Hepatocyte (in vitro differentiated cells): Measurements from ENCODE around the gene F13A1. TPM values are rescaled to one million over a fixed set of nuclear protein-coding genes. Genes with fewer than 3 reads are reported as not detected.

Experiments used
- DNase-seq: peaks from one replicate; pipeline ENCODE4 v3.0.0-alpha.2; 2016; ENCODE audit warnings: low spot score
- H2AFZ ChIP-seq: fragments of 200-600 bp; sonication (generic); 2 replicates; pipeline ENCODE4 v1.6.0; 2016; ENCODE audit warnings: antibody characterized with exemption, mild to moderate bottlenecking
- H3K27ac ChIP-seq: fragments of 200-600 bp; sonication (generic); 2 replicates; pipeline ENCODE4 v1.5.1; 2016; ENCODE audit warnings: mild to moderate bottlenecking
- H3K27me3 ChIP-seq: fragments of 200-600 bp; sonication (generic); 2 replicates; pipeline ENCODE4 v1.6.1; 2016
- H3K36me3 ChIP-seq: fragments of 200-600 bp; sonication (generic); replicated peaks from 2 replicates; pipeline ENCODE4 v1.5.1; 2016; ENCODE audit warnings: low read depth; ENCODE audit not compliant: insufficient read depth
- H3K4me1 ChIP-seq: fragments of 200-600 bp; sonication (generic); 2 replicates; pipeline ENCODE4 v1.5.1; 2016; ENCODE audit warnings: mild to moderate bottlenecking, moderate library complexity; ENCODE audit not compliant: insufficient read depth
- H3K4me2 ChIP-seq: fragments of 200-600 bp; sonication (generic); 2 replicates; pipeline ENCODE4 v1.6.0; 2016
- H3K4me3 ChIP-seq: fragments of 200-600 bp; sonication (generic); 2 replicates; pipeline ENCODE4 v1.5.1; 2016; ENCODE audit warnings: mild to moderate bottlenecking
- H3K79me2 ChIP-seq: fragments of 200-600 bp; sonication (generic); 2 replicates; pipeline ENCODE4 v1.6.0; 2017; ENCODE audit warnings: mild to moderate bottlenecking
- H3K9me2 ChIP-seq: fragments of 200-600 bp; sonication (generic); replicated peaks from 2 replicates; pipeline ENCODE4 v1.6.0; 2017; ENCODE audit warnings: mild to moderate bottlenecking; ENCODE audit not compliant: insufficient read depth
- H3K9me3 ChIP-seq: fragments of 200-600 bp; sonication (generic); 2 replicates; pipeline ENCODE4 v1.5.1; 2016; ENCODE audit warnings: low read depth, mild to moderate bottlenecking
- H4K20me1 ChIP-seq: fragments of 200-600 bp; sonication (generic); 2 replicates; pipeline ENCODE4 v1.6.0; 2016; ENCODE audit warnings: mild to moderate bottlenecking; ENCODE audit not compliant: insufficient read depth, poor library complexity, severe bottlenecking
- CTCF ChIP-seq: fragments of 200-600 bp; sonication (generic); IDR thresholded peaks from 2 replicates; pipeline ENCODE4 v1.5.1; 2016; ENCODE audit warnings: antibody characterized with exemption, mild to moderate bottlenecking; ENCODE audit not compliant: poor library complexity
- EZH2 ChIP-seq: fragments of 200-600 bp; sonication (generic); IDR thresholded peaks from 2 replicates; pipeline ENCODE4 v1.6.1; 2016; ENCODE audit warnings: antibody characterized with exemption, mild to moderate bottlenecking, borderline replicate concordance
- EZH2phosphoT487 ChIP-seq: fragments of 200-600 bp; sonication (generic); IDR thresholded peaks from one replicate; pipeline ENCODE4 v1.6.1; 2018; ENCODE audit warnings: antibody characterized with exemption, mild to moderate bottlenecking, low read depth, moderate library complexity; ENCODE audit not compliant: unreplicated experiment, severe bottlenecking
- WGBS: methylation state at CpG from one replicate; pipeline ENCODE4 v1.1.6; 2016; ENCODE audit warnings: low lambda C conversion rate; ENCODE audit errors: missing lambda C conversion rate; 5-methylcytosine and 5-hydroxymethylcytosine counted together
- polyA plus RNA-seq: library from polyadenylated mRNA; unstranded; fragments of >200 nt; fragmentation: Nextera tagmentation; extraction: Ambion mirVana; gene quantifications from 2 replicates; pipeline ENCODE4 v1.2.1, GENCODE V29; 2016
- total RNA-seq: library from RNA; depleted of rRNA; stranded (reverse); fragments of >200 nt; gene quantifications from 2 replicates; pipeline ENCODE4 v1.2.3, GENCODE V29; 2014

Gene F13A1
- total and polyA plus RNA-seq, 2 experiments from 2014 or later = 3.7 to 8.5 TPM

- Histone ChIP-seq H3K79me2 (no peaks in the 10 kb centered on the region), H3K27ac (no peak overlapping the region), H3K36me3 (no peaks in the 10 kb centered on the region), H3K4me1 (no peaks in the 10 kb centered on the region), H3K9me3 (no peaks in the 10 kb centered on the region), H3K4me2 (no peak overlapping the region), H4K20me1 (no peaks in the 10 kb centered on the region), H2AFZ (no peak overlapping the region), H3K27me3 (no peaks in the 10 kb centered on the region), H3K9me2 (no peaks in the 10 kb centered on the region), H3K4me3 (no peak overlapping the region)
- TF ChIP-seq EZH2phosphoT487 (no peak), EZH2 (no peak), CTCF (no peak)
- WGBS = 24% methylated on average over 2 of the region's 2 CpGs
- no peak for DNase-seq
Observed at GRCh38 chr6:6225885-6226529, 94.5 kb downstream of the F13A1 start.

DNA sequence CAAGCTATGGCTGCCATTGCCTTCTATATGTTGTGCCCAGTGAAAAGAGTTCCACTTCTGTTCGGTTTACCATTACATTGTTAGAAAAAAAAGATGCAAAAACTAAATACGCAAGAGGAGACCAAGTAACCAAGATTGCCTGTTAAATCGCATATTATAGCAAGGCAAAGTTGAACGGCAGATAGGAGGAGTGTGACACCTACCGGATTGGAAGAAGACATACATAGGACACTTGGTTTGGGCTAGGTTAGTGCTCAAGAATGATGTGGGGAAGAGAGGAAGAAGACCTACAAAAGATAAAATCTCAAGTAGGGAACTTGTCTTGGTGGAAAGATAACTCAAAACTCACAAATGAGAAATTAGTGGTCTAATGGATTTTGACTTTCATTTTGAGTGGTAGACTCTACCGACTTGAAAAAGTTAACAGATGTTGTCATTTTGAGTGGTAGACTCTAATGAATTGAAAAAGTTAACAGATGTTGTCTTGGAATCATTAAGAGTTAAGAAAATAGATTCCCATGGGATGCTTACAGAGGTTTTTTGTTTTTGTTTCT, 95.5 kb downstream of the F13A1 start:
- no peak overlapping the region for H3K4me2 ChIP-seq
- H3K4me3 ChIP-seq = no peak overlapping the region
- TF ChIP-seq EZH2phosphoT487 (no peak), CTCF (no peak), EZH2 (no peak)
- H3K36me3 ChIP-seq = no peaks in the 10 kb centered on the region
- H3K27me3 ChIP-seq = no peaks in the 10 kb centered on the region
- no peaks in the 10 kb centered on the region for H3K79me2 ChIP-seq
- no peaks in the 10 kb centered on the region for H3K9me2 ChIP-seq
- 91% methylated on average over 6 of the region's 6 CpGs for WGBS
- no peak for DNase-seq
- H3K4me1 ChIP-seq = no peaks in the 10 kb centered on the region
- no peak overlapping the region for H2AFZ ChIP-seq
- H3K9me3 ChIP-seq = no peaks in the 10 kb centered on the region
- H3K27ac ChIP-seq = no peak overlapping the region
- H4K20me1 ChIP-seq = no peaks in the 10 kb centered on the region

- Histone ChIP-seq H3K27ac (no peak overlapping the region), H3K4me1 (no peaks in the 10 kb centered on the region), H2AFZ (no peak overlapping the region), H3K4me3 (no peak overlapping the region), H3K36me3 (no peaks in the 10 kb centered on the region), H3K9me2 (no peaks in the 10 kb centered on the region), H4K20me1 (no peaks in the 10 kb centered on the region), H3K79me2 (no peaks in the 10 kb centered on the region), H3K4me2 (no peak overlapping the region), H3K27me3 (no peaks in the 10 kb centered on the region), H3K9me3 (no peaks in the 10 kb centered on the region)
- TF ChIP-seq CTCF (peak; percentile 23), EZH2 (no peak)
- DNase-seq = peak; percentile 34
- WGBS = 44% methylated on average over 7 of the region's 7 CpGs
Observed at GRCh38 chr6:6221787-6222535, 98.5 kb downstream of the F13A1 start.
